GM12878 (cell line): ENCODE measurements around the gene RAD51B. TPM values are rescaled to one million over a fixed set of nuclear protein-coding genes. Genes with fewer than 3 reads are reported as not detected.

Experiments
- ATAC-seq: fragments of 200-7000 bp; cut with Tn5 transposase; 3 replicates; pipeline ENCODE4 v1.9.1; 2020; ENCODE audit warnings: mild to moderate bottlenecking, moderate library complexity
- BruUV-seq: library from RNA; stranded (reverse); fragments of 400-500 nt; replicated peaks from 2 replicates; lab custom pipeline; 2021; lab: Mats Ljungman, UMichigan
- CTCF ChIA-PET: fragments of 300-600 bp; sonication (Branson Sonifier 250); formaldehyde crosslinking; extraction: SDS; loops from one replicate; lab custom pipeline; 2021; ENCODE audit warnings: inconsistent platforms; lab: Yijun Ruan, JAX
- POLR2A ChIA-PET: fragments of 350-600 bp; formaldehyde crosslinking; extraction: SDS; loops from one replicate; lab custom pipeline; 2021; ENCODE audit warnings: inconsistent platforms; lab: Charles Lee
- RAD21 ChIA-PET: fragments of 300-600 bp; sonication (Branson Sonifier 250); formaldehyde crosslinking; loops from one replicate; lab custom pipeline; 2023; ENCODE audit warnings: antibody characterized with exemption; ENCODE audit not compliant: unreplicated experiment; lab: Charles Lee
- SMC1A ChIA-PET: fragments of 300-600 bp; sonication (Branson Sonifier 250); formaldehyde crosslinking; loops from one replicate; lab custom pipeline; 2023; ENCODE audit not compliant: unreplicated experiment, uncharacterized antibody; lab: Charles Lee
- DNase-seq: peaks from one replicate; pipeline ENCODE4 v3.0.0-alpha.2; 2011; ENCODE audit warnings: low read depth, low spot score
- FAIRE-seq: peaks from 3 replicates; lab custom pipeline; 2011; peaks lifted over from hg19 to GRCh38; lab: Jason Lieb, UNC
- H2AFZ ChIP-seq: 2 replicates; pipeline ENCODE4 v1.6.0; 2011; ENCODE audit warnings: low read depth, low read length, control low read depth; ENCODE audit not compliant: control insufficient read depth
- H3K27ac ChIP-seq: 2 replicates; pipeline ENCODE4 v1.5.1; 2011; ENCODE audit warnings: control low read depth; ENCODE audit not compliant: control insufficient read depth, insufficient read depth
- H3K27me3 ChIP-seq, 2 experiments: replicated peaks in 1 of 2; 2 replicates each; pipeline versions ENCODE4 v1.6.0 to v1.6.1; 2011; ENCODE audit warnings: low read length in 1 of 2; ENCODE audit not compliant: control insufficient read depth in 2 of 2, insufficient read depth in 2 of 2
- H3K36me3 ChIP-seq, 2 experiments: 2 replicates each; pipeline ENCODE4 v1.5.1; 2011; ENCODE audit warnings: low read length in 1 of 2; ENCODE audit not compliant: control insufficient read depth in 2 of 2, insufficient read depth in 2 of 2
- H3K4me1 ChIP-seq: 2 replicates; pipeline ENCODE4 v1.6.1; 2011; ENCODE audit warnings: mild to moderate bottlenecking, low read length, moderate library complexity, mixed read lengths; ENCODE audit not compliant: control insufficient read depth, insufficient read depth
- H3K4me2 ChIP-seq: 2 replicates; pipeline ENCODE4 v1.6.0; 2011; ENCODE audit warnings: control low read depth; ENCODE audit not compliant: control insufficient read depth, insufficient read depth
- H3K4me3 ChIP-seq: fragments of 200-600 bp; sonication (generic); 2 replicates; pipeline ENCODE4 v1.5.1; 2016
- H3K79me2 ChIP-seq: 2 replicates; pipeline ENCODE4 v1.6.0; 2011; ENCODE audit warnings: low read length; ENCODE audit not compliant: control insufficient read depth, insufficient read depth
- H3K9ac ChIP-seq: 2 replicates; pipeline ENCODE4 v1.8.0; 2011; ENCODE audit warnings: low read length, control low read depth, mixed read lengths; ENCODE audit not compliant: control insufficient read depth, insufficient read depth
- H3K9me3 ChIP-seq: replicated peaks from 3 replicates; pipeline ENCODE4 v1.5.1; 2011; ENCODE audit warnings: mild to moderate bottlenecking, low read length; ENCODE audit not compliant: control insufficient read depth, insufficient read depth
- H4K20me1 ChIP-seq: 2 replicates; pipeline ENCODE4 v1.6.0; 2011; ENCODE audit not compliant: control insufficient read depth, insufficient read depth
- CHD4 ChIP-seq: fragments of 200-600 bp; sonication (generic); IDR thresholded peaks from 2 replicates; pipeline ENCODE4 v1.6.1; 2016; ENCODE audit warnings: mild to moderate bottlenecking
- CREM ChIP-seq: IDR thresholded peaks from 2 replicates; pipeline ENCODE4 v1.6.1; 2014; ENCODE audit warnings: antibody characterized with exemption, low read depth
- EZH2 ChIP-seq: IDR thresholded peaks from 2 replicates; pipeline ENCODE4 v1.6.1; 2012; ENCODE audit warnings: low read depth, mild to moderate bottlenecking, control low read depth, inconsistent platforms, low read length, borderline replicate concordance; ENCODE audit not compliant: control insufficient read depth
- FOXK2 ChIP-seq: fragments of 450-650 bp; IDR thresholded peaks from 2 replicates; pipeline ENCODE4 v1.6.1; 2017; ENCODE audit warnings: mild to moderate bottlenecking, moderate library complexity
- KAT2A ChIP-seq: conservative IDR thresholded peaks from 2 replicates; pipeline ENCODE4 v1.6.1; 2011; ENCODE audit warnings: low read depth, low read length; ENCODE audit not compliant: control insufficient read depth
- MTA2 ChIP-seq: fragments of 450-650 bp; IDR thresholded peaks from 2 replicates; pipeline ENCODE4 v1.6.1; 2016; ENCODE audit warnings: low read depth, mild to moderate bottlenecking, moderate library complexity
- MYC ChIP-seq: IDR thresholded peaks from 2 replicates; pipeline ENCODE4 v1.6.1; 2011; ENCODE audit warnings: mild to moderate bottlenecking, low read length, moderate library complexity, inconsistent platforms; ENCODE audit not compliant: insufficient read depth, insufficient replicate concordance, insufficient read length, severe bottlenecking
- NR2C1 ChIP-seq: fragments of 450-650 bp; IDR thresholded peaks from 2 replicates; pipeline ENCODE4 v1.6.1; 2017; ENCODE audit warnings: antibody characterized with exemption, mild to moderate bottlenecking, moderate library complexity
- PAX8 ChIP-seq: fragments of 450-650 bp; IDR thresholded peaks from 2 replicates; pipeline ENCODE4 v1.6.1; 2017; ENCODE audit warnings: mild to moderate bottlenecking, moderate library complexity
- POLR2A ChIP-seq: IDR thresholded peaks from 2 replicates; pipeline ENCODE4 v1.6.1; 2011; ENCODE audit warnings: low read depth, mild to moderate bottlenecking, low read length
- POLR2AphosphoS5 ChIP-seq: IDR thresholded peaks from 2 replicates; pipeline ENCODE4 v1.6.1; 2011; ENCODE audit warnings: mild to moderate bottlenecking, low read length, inconsistent platforms
- RAD51 ChIP-seq: fragments of 450-650 bp; IDR thresholded peaks from 2 replicates; pipeline ENCODE4 v1.6.1; 2016; ENCODE audit warnings: moderate library complexity, mild to moderate bottlenecking, inconsistent platforms
- SPI1 ChIP-seq: IDR thresholded peaks from 2 replicates; pipeline ENCODE4 v1.6.1; 2011; ENCODE audit warnings: low read depth, mild to moderate bottlenecking, low read length, moderate library complexity, borderline replicate concordance; ENCODE audit not compliant: insufficient read depth
- SRF ChIP-seq, 2 experiments: IDR thresholded peaks; 2 replicates each; pipeline ENCODE4 v1.6.1; 2011; ENCODE audit warnings: low read depth in 2 of 2, low read length in 2 of 2, mild to moderate bottlenecking in 1 of 2, moderate library complexity in 1 of 2
- WRNIP1 ChIP-seq: IDR thresholded peaks from 2 replicates; pipeline ENCODE4 v1.6.1; 2011; ENCODE audit warnings: low read depth, low read length, improper control_type of control experiment, borderline replicate concordance
- YY1 ChIP-seq: IDR thresholded peaks from 2 replicates; pipeline ENCODE4 v1.6.1; 2011; ENCODE audit warnings: low read depth, mild to moderate bottlenecking, low read length
- in situ Hi-C: fragments of 300-500 bp; cut with MboI; formaldehyde crosslinking; loops from 9 replicates; pipeline ENCODE4 v1.14.3; 2018; ENCODE audit warnings: mixed read lengths
- intact Hi-C: fragments of 100-400 bp; cut with micrococcal nuclease; formaldehyde crosslinking; loops from one replicate; pipeline ENCODE4 v1.14.2; 2022; ENCODE audit not compliant: unreplicated experiment
- polyA plus RNA-seq, 11 experiments: library from polyadenylated mRNA; depleted of rRNA in 4 of 11; unstranded in 6 of 11; stranded (reverse) in 5 of 11; fragments of >200 nt; fragmentation: Nextera tagmentation in 4 of 11; fragmentation: Illumina TruSeq in 1 of 11; extraction: Ambion mirVana in 4 of 11; extraction: Trizol in 1 of 11; gene quantifications; 1 replicate in 1 of 11; 2 replicates in 10 of 11; pipeline versions ENCODE4 v1.2.1 to v1.2.3, GENCODE V29; 2011 to 2016; ENCODE audit warnings: inconsistent platforms in 2 of 11, missing spikeins in 2 of 11, low read depth in 1 of 11
- total RNA-seq, 4 experiments: library from RNA; depleted of rRNA in 3 of 4; stranded (reverse); fragments of >200 nt in 3 of 4; fragmentation: Illumina TruSeq in 1 of 4; extraction: Trizol in 1 of 4; gene quantifications; 2 replicates each; pipeline versions ENCODE4 v1.2.1 to v1.2.3, GENCODE V29; 2013 to 2021

RAD51B gene
- total and polyA plus RNA-seq, 10 of the 15 experiments (the other 5 are each of a cell fraction or from before 2014, with no cell fraction given): 9.8 to 26.8 (median 21.3) TPM

DNA sequence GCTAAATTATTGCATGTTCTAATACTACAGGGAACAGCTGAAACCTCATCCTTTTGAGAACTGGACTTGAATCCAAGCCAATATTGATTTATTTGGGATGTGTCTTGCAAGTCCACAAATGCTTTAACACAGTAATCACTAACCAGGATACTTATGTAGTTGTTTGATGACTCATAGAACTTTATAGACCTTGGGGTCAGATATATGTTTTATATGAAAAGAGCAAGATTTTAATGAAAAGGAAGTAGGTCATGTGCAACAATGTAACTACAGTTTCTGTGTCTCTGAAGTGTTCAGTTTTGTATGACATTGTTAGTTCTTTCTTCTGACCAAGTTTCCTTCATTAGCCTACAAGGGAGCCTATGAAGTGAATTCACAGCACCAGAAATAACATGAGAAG lies 621.2 kb downstream of the RAD51B start:
- SMC1A ChIA-PET: interaction anchor here (1.0 kb wide), 1 partner anchor 20 kb away, joined by 4 read pairs; no protein-coding TSS in a partner anchor
- Histone ChIP-seq H3K4me2 (no peak overlapping the region), H3K9me3 (no peaks in the 10 kb centered on the region; the same call in 1 of the 3 replicates), H2AFZ (no peak overlapping the region), H3K9ac (no peak overlapping the region), H4K20me1 (no peaks in the 10 kb centered on the region), H3K4me3 (no peak overlapping the region), H3K36me3 (no peaks in the 10 kb centered on the region), H3K4me1 (no peaks in the 10 kb centered on the region), H3K27ac (no peak overlapping the region), H3K79me2 (no peaks in the 10 kb centered on the region), H3K27me3 (no peaks in the 10 kb centered on the region)
- FAIRE-seq (no peak), ATAC-seq (no peak), DNase-seq (no peak)
- POLR2A ChIA-PET: interaction anchor here (1.0 kb wide), 1 partner anchor 9 kb away, joined by 6 read pairs; no protein-coding TSS in a partner anchor
- CTCF ChIA-PET: no interaction called here
- no TSS peak for BruUV-seq
- RAD21 ChIA-PET: no interaction called here
- in situ Hi-C loops (no loop called here), intact Hi-C loops (no loop called here)
- no peak for TF ChIP-seq PAX8
- TF ChIP-seq WRNIP1: no peak
- TF ChIP-seq NR2C1: no peak
- no peak for TF ChIP-seq MYC
- TF ChIP-seq SRF (IDR thresholded peaks at IDR 0.05; ENCODE audit: low read depth in 2 of 2, low read length in 2 of 2): no peak
- no peak for TF ChIP-seq POLR2AphosphoS5
- TF ChIP-seq FOXK2: no peak
- TF ChIP-seq CREM: no peak
- TF ChIP-seq POLR2A: no peak
- TF ChIP-seq MTA2: no peak
- TF ChIP-seq EZH2: no peak
- no peak for TF ChIP-seq YY1
- no peak for TF ChIP-seq RAD51
- TF ChIP-seq SPI1: no peak
- no peak for TF ChIP-seq CHD4
- no peak for TF ChIP-seq KAT2A
